HG02885 (cell line): Measurements from ENCODE around the gene TKTL2.
A peak's percentile ranks its signal among the peaks of the same experiment; 100 is the strongest.

Source experiments
- ATAC-seq: cut with Tn5 transposase; IDR thresholded peaks from one replicate; pipeline ENCODE4 v1.9.1; 2021; ENCODE audit warnings: mild to moderate bottlenecking; ENCODE audit not compliant: unreplicated experiment, poor library complexity

Gene TKTL2, protein sequence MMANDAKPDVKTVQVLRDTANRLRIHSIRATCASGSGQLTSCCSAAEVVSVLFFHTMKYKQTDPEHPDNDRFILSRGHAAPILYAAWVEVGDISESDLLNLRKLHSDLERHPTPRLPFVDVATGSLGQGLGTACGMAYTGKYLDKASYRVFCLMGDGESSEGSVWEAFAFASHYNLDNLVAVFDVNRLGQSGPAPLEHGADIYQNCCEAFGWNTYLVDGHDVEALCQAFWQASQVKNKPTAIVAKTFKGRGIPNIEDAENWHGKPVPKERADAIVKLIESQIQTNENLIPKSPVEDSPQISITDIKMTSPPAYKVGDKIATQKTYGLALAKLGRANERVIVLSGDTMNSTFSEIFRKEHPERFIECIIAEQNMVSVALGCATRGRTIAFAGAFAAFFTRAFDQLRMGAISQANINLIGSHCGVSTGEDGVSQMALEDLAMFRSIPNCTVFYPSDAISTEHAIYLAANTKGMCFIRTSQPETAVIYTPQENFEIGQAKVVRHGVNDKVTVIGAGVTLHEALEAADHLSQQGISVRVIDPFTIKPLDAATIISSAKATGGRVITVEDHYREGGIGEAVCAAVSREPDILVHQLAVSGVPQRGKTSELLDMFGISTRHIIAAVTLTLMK

DNA sequence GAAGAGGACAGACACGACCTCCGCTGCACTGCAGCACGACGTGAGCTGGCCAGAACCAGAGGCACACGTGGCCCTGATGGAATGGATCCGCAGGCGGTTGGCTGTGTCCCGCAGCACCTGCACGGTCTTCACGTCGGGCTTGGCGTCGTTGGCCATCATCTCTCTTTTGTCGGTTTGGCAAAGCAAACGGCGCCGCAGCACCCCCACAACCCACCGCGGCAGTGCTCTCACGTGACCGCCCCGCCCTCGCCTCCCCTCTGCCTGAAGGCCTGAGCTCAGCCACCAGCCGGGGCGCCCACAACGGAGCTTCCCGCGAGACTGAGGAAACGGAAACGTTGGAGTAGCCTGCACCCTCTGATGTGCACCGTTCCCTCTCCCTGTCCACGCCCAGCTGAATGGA lies at the start of gene TKTL2:
Gene TKTL2, minus strand, starts transcription at position 179 of the 400 bp plus-strand sequence. Its CDS starts 20 bp downstream, at position 159.
- no peak for ATAC-seq

DNA sequence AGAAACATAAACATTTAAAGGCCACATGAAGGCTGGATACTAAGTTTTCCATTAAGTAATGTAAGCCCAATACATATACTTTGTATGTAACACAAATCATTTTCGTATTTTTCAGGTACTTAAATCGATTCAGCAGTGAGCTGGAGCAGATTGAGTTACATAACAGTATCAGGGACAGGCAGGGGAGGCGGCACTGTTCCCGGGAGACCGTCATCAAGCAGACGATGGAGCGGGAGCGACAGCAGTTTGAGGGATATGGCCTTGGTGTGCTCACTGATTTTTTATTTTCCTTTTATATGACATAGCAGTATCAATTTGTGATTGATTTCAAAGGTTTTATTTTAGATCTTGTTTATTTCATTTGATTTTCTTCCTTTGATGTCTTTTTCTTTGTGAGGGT lies 41.6 kb upstream of the TKTL2 start:
- no peak for ATAC-seq

DNA sequence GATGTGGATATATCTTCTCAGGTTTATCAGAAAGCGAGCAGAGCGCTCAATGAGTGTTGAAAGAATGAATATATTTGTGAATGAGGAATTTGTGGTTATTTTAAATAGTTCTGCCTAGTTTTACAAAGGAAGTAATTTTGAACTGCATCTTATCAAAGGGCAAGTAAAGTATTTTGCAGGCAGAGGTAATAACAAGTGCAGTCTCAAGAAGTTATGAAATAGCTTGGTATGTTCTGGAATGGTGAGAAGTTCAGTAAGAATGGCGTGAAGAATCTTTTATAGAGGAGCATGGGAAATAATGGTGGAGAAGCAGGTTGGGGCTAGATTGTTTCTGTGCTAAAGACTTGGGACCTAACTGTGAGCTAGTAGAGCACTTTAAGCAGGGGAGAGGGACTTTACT lies 31.8 kb upstream of the TKTL2 start:
- ATAC-seq: no peak

DNA sequence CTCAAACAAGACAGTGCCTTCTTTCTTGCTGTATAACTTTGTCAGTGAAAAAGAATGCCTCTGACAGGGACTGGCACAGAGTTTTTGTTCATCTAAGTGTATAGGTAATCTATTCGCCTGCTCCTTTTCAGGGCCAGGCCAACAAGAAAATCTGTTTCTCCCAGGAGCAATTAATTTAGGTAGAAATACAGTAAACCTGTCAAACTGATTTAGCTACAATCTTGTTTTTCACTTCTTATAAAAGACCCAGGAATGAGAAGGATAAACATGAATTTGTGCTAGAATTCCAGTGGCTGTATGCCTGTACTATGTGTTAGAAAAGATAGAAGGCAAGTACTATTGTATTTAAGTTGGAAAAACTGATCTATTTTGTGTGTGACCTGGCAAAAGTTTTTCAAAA lies 27.0 kb upstream of the TKTL2 start:
- no peak for ATAC-seq

DNA sequence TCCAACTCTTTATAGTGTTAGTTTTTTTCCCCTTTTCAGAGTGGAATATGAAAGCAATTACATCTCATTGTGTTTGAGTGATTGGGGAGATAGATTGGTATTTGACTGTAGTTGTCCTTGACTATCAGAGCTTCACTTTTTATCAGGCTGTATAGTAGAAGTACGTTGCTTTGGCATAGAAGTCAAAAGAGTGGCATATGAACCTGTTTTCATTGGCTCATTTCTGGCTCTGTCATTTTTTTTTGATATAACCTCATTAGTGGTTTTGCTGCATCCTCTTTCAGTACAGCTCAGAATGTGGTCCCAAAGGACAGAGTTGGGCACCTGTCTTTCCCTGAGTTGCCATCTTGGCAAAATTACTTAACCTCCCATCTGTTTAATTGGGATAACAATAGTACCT lies 22.3 kb upstream of the TKTL2 start:
- peak; percentile 30 for ATAC-seq

DNA sequence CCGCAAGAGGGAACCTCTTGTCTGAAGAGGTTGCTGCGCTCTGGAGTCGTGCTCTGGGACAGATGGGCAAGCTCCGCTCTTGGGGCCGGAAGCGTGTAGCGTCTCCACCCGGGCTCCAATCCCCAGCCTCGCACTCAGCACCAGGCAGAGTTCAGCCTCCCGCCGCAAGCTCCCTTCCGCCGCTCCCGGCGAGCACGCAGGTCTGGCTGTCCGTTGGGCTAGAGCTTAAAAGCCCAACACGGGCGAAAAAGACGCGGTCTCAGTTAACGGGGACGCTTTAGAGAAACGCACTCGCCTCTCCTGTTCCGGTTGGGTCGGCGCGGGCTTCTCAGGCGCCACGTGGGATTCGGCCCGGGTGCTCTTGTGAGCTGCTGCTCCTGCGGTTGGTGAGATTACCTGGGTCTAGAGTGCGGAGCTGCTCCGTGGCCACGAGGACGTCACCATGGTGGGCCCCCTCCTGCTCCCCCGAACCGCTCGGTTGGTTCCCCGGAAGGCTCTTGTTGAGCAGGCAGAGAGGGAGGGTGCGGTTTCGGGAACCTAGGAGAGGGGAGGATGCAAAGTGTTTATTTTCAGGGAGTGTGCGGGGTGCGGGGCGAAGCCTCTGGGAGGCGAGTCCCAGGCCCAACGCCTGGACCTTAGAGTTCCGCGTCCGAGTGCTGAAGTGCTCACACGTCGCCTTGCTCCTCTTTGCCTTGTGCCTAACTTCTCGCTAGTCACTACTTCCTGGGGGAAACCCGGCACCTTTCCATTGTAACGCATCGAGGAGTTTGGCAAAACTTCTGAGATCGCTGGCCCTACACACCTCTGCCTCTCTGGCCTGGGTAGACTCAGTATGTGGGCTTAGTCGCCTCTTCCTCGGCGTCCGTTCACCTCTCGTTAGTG lies 21.0 kb upstream of the TKTL2 start, which contains the start of gene TMA16:
Gene TMA16, plus strand, starts transcription at position 331 of the 882 bp plus-strand sequence. Its CDS starts 112 bp downstream, at position 443.
- peak; percentile 78 for ATAC-seq

DNA sequence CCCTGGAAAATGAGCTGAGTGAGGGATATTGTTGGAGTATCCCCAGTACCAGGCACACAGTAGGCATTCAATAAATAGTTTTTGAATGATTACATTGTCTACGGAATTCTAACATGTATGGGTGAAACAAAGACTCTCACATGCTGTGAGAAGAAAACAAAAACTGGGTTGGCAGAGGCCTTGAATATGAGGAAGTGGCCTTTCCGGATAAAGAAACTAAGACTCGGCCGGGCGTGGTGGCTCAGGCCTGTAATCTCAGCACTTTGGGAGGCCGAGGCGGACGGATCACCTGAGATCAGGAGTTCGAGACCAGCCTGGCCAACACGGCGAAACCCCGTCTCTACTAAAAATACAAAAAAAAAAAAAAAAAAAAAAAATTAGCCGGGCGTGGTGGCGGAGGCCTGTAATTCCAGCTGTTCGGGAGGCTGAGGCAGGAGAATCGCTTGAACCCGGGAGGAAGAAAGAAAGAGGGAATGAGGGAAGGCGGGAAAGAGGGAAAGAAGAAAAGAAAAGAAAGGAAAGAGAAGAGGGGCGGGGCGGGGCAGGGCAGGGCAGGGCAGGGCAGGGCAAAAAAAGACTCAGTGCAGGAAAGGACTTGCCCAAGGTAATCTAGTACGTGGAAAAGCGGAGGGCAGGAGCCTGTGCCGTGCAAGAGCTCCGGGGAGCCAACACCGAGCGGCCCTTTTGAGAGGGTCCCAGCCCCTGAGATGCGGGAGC lies 20.2 kb upstream of the TKTL2 start:
- peak; percentile 18 for ATAC-seq

DNA sequence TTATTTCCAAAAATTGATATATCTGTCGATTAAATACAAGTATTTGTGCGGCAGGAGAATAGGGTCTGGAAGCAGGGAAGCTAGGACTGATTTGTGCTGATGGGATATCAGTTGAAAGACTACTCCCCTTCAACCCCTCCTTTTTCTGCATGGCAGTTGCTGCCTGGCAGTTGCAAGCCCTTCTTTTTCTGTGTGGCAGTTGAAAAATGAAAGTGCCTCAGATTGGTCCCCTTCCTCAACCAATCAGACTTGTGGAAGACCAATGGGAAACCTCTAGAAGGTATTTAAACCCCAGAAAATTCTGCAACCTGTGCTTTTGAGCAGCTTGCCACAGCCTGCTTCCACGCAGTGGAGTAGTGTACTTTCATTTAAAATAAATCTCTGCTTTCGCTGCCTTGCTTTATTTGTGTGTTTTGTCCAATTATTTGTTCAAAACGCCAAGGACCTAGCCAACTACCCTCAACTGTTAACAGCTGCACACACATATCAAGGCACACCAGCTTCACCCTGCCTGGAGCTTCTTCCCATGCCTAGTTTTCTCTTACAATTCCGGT lies 19.5 kb upstream of the TKTL2 start:
- ATAC-seq: no peak

DNA sequence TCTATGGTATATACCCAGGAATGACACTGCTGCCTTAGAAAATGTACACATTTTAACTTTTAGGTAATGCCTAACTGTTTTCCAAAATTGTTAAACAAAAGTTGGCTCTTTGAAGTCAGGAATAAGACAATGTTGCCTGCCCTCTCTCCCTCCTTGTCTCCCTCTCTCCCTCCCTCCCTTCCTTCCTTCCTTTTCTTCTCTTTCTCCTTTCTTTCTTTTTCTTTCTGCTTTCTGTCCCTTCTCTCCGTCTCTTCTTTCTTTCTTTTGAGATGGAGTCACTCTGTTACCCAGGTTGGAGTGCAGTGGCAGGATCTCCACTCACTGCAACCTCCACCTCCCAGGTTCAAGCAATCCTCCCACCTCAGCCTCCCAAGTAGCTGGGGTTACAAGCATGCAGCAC lies 16.4 kb upstream of the TKTL2 start:
- no peak for ATAC-seq

DNA sequence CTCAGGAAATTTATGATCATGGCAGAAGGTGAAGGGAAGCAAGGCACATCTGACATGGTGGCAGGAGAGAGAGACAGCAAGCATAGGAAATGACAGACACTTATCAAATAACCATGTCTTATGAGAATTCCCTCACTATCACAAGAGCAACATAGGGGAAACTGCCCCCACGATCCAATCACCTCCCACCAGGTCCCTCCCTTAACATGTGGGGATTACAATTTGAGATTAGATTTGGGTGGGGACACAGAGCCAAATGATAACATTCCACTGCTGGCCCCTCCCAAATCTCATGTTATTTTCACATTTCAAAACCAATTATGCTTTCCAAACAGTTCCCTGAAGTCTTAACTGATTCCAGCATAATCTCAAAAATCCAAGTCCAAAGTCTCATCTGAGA lies 12.8 kb upstream of the TKTL2 start:
- ATAC-seq: no peak

DNA sequence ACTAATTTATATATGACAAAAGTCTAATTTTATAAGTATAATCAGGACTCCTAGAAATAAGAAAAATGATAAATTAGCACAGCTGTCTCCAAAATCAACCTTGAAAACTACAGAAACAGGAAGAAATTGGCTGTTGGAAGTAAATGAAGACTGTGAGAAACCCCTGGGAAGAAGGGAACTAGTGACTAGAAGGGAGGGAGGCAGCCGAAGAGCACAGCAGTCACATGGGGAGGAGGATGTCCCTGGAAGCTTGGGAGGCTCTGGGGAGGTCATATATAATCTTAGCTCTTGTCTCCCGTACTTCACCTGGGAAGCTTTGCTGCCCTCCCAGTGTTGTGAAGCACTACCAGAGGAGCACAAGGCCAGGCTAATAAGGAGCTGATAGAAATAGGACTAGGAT lies 12.0 kb upstream of the TKTL2 start:
- no peak for ATAC-seq

DNA sequence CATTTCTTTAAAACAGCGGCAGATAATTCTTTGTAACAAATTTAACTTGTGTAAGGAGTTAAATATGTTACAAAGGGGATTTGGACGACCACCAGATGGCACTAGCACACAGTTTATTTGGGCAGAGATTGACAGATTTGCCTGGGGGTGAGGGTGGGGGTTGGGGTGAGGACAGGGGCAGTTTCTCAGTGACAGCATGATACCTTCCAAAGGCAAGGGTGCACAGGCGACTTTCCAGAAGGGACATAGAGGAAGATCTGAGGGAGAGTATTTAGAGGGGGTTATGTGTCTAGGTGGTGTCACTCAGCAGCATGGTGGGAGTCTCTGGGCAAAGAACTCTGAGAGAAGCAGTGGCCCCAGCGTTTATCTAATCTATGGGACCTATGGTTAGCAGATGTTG lies 11.4 kb upstream of the TKTL2 start:
- ATAC-seq: peak; percentile 54

DNA sequence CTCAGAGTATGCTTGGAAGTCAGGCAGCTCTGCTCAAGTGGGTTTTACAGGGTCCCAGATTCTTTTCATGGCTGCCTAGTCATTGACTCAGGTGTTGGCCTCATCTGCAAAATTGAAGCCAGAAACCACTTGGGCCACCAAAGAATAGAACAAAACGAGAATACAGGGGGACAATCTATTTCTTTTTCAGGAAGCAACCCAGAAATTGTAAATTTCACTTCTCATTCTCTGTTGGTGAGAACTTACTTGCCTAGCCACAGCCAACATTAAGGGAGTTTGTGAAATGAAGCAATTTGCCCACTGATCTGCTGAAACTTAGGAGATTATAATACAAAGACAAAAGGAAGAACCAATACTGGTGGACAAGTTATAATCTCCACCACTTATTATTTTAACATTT lies 8.6 kb upstream of the TKTL2 start:
- peak; percentile 82 for ATAC-seq

DNA sequence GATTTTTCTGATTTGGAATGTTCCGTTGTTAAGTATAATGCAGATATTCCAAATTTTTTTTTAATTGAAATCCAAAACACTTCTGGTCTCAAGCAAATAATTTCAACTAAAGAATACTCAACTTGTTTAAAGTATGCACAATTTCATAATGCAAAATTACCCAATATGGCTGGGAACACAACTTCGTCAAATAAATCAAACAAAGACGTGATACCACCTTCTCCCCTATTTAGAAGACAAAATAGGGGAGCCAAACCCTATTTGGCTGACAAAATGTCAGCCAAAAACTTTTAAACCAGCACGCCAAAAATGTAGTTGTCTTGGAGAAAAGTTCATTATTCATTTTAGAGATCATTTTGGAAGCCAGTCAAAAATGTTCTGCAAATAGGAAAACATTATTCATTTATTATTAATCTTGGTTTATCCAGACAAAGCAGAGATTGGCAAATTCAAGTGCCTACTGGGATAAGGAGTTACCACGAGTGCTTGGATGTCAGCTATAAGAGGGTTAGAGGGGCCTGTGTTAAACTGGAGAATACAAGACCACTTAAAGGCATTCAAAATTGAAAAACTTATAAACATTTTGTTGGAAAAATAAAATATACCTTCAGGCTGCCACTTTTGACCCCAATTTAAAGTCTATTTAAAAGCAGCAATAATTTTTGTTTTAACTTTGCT lies 3.3 kb upstream of the TKTL2 start:
- ATAC-seq: no peak

DNA sequence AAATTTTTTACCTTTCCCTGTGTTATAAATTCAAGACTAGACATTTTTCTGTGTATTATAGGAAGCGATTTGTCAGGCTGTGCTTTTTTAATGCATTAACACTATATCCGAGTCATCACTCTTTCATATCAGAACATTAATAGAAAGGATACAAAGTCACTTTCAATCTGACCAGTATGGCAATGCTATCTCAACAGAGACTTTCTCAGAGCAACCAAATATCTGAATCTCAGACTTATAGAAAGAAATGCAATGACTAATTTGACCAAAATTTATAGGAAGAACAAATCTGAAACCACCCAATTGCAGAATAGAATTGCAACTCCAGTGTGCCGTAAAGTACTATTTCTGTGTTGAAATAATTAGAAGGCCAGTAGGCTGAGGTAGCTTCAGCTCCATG lies 473 bp upstream of the TKTL2 start:
- ATAC-seq: no peak

DNA sequence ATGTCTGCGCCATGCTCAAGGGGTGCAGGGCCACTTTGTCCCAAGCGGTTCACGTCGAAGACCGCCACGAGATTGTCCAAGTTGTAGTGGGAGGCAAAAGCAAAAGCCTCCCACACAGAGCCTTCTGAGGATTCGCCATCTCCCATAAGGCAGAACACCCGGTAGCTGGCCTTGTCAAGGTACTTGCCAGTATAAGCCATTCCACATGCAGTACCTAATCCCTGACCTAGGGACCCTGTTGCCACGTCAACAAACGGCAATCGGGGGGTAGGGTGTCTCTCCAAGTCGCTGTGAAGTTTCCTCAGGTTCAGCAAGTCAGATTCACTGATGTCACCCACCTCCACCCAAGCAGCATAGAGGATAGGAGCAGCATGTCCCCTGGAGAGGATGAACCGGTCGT lies 424 bp downstream of the TKTL2 start:
- ATAC-seq: no peak

DNA sequence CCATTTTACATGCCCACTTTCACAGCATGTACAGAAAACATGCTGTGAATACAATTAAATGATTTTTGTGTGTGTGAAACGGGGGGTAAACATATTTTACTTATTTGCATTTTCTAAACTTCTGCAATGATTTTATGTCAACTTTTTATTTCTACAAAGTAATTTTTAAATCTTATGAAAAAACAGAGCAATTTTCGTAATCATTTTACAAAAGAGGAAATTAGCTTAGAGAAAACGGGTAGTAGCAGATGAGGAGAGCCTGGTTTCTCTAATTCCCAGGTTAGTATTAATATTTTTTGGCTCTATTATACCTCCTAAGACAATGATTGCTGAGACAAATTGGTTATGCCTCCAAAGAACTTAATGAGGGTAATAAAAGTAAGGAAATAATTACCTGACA lies 3.2 kb downstream of the TKTL2 start:
- no peak for ATAC-seq

DNA sequence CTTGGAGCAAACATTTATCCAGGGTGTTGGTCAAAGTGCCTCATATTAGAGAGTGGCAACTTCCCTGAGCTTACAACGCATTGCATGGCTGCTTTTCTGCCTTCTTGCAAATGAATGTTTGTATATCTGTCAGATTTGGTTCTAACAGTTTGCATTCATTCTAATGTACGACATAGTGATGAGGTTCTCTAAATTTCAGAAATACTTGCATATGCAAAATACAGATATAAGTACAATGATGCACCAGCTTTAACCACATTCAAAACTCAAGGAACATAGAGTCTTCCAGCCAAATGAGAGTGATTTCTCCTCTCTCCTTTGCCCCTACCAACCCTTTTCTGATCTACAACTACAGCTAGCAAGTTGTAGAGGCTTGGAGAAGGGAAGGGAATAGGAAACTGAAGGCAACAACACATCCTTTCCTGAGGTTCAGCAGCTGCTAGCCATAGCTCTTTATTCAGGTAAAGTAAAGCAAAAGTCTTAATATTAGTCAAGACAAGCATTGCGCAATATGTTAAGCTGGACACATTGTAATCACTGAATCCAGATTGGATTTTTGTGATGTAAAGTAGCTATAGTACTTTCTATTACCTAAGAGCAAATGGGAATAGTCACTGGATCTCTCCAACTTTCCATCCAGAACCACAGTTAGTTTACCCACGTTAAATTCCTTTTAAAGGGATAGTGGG lies 6.3 kb downstream of the TKTL2 start:
- no peak for ATAC-seq

DNA sequence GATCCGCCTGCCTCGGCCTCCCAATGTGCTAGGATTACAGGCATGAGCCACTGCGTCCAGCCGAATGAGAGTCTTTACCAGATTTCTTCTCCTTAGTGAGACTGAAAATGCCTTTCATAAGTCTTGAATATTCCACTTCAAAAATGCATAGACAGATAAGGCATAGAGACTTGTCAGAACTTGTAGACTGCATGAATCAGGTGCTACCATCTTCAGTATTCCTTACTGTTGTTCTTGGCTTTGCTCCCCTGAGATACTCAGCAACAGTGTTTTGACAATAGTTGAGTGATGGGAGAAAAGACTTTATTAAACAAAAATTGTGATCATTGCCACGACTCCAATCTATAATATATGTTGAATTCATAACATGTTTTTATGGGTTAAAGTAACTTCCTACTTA lies 11.0 kb downstream of the TKTL2 start:
- ATAC-seq: no peak
